ENCODE results near the gene PALM.
"Not testable (repeated sequence)": the region's sequence is repeated elsewhere in the genome, so short reads cannot be mapped to it uniquely, and the experiment has no call there.

Gene PALM

GRCh38 chr19:664913-665443, 43.8 kb upstream of the PALM start:
- no peak for TF ChIP-seq ZFP3 (CRISPR knock-in tag; IDR thresholded peaks at IDR 0.05)
- TF ChIP-seq ZFP30 (CRISPR knock-in tag; IDR thresholded peaks at IDR 0.05), result no peak
- no peak for TF ChIP-seq TCF4 (CRISPR knock-in tag; IDR thresholded peaks at IDR 0.05; ENCODE audit: borderline replicate concordance)
- TF ChIP-seq PATZ1 (CRISPR knock-in tag; IDR thresholded peaks at IDR 0.05; ENCODE audit: borderline replicate concordance), result no peak
- no peak for TF ChIP-seq TSHZ2 (CRISPR knock-in tag; IDR thresholded peaks at IDR 0.05)
- TF ChIP-seq TOX (CRISPR knock-in tag; IDR thresholded peaks at IDR 0.05; ENCODE audit: borderline replicate concordance), result no peak
- TF ChIP-seq CREB5 (CRISPR knock-in tag; IDR thresholded peaks at IDR 0.05; ENCODE audit: low read depth), result no peak
- ATAC-seq, result peak; percentile 75

GRCh38 chr19:666985-667573, 41.7 kb upstream of the PALM start:
- not testable (repeated sequence) for ATAC-seq

GRCh38 chr19:668675-669434, 39.9 kb upstream of the PALM start:
- ATAC-seq, result not testable (repeated sequence)

GRCh38 chr19:670609-671075, 38.1 kb upstream of the PALM start:
- peak; percentile 25; the same call in 2 of the 3 replicates for ATAC-seq
- no peak for TF ChIP-seq SNAI2 (CRISPR knock-in tag; IDR thresholded peaks at IDR 0.05)
- TF ChIP-seq TSHZ2 (CRISPR knock-in tag; IDR thresholded peaks at IDR 0.05), result no peak
- no peak for TF ChIP-seq OSR1 (CRISPR knock-in tag; IDR thresholded peaks at IDR 0.05)
- no peak for TF ChIP-seq RARB (CRISPR knock-in tag; IDR thresholded peaks at IDR 0.05)
- no peak for TF ChIP-seq TCF4 (CRISPR knock-in tag; IDR thresholded peaks at IDR 0.05; ENCODE audit: borderline replicate concordance)
- no peak for TF ChIP-seq CSDC2 (CRISPR knock-in tag; IDR thresholded peaks at IDR 0.05)
- no peak for TF ChIP-seq ARNTL (CRISPR knock-in tag; IDR thresholded peaks at IDR 0.05; ENCODE audit: borderline replicate concordance, low read depth)
- no peak for TF ChIP-seq CSRNP3 (CRISPR knock-in tag; IDR thresholded peaks at IDR 0.05)
- no peak for TF ChIP-seq ZNF565 (CRISPR knock-in tag; conservative IDR thresholded peaks at IDR 0.05; ENCODE audit: low read depth)
- no peak for TF ChIP-seq ZNF70 (CRISPR knock-in tag; IDR thresholded peaks at IDR 0.05)
- TF ChIP-seq ZFP3 (CRISPR knock-in tag; IDR thresholded peaks at IDR 0.05), result no peak
- TF ChIP-seq ZFP30 (CRISPR knock-in tag; IDR thresholded peaks at IDR 0.05), result no peak
- no peak for TF ChIP-seq CREB5 (CRISPR knock-in tag; IDR thresholded peaks at IDR 0.05; ENCODE audit: low read depth)
- TF ChIP-seq ISL1 (CRISPR knock-in tag; IDR thresholded peaks at IDR 0.05), result no peak
- TF ChIP-seq GLIS3 (CRISPR knock-in tag; IDR thresholded peaks at IDR 0.05), result no peak
- TF ChIP-seq TOX (CRISPR knock-in tag; IDR thresholded peaks at IDR 0.05; ENCODE audit: borderline replicate concordance), result no peak
- TF ChIP-seq POU6F1 (CRISPR knock-in tag; IDR thresholded peaks at IDR 0.05; ENCODE audit: borderline replicate concordance, low read depth), result no peak
- no peak for TF ChIP-seq ZC3H10 (CRISPR knock-in tag; IDR thresholded peaks at IDR 0.05)
- no peak for TF ChIP-seq ZNF8 (CRISPR knock-in tag; IDR thresholded peaks at IDR 0.05)

Data from SK-N-SH treated with all-trans-retinoic acid at 6 μM for 48 hours (cell line).